Fibroblast of villous mesenchyme (primary cell): Measurements from ENCODE around the gene MYBPHL. TPM values are rescaled to one million over a fixed set of nuclear protein-coding genes. Genes with fewer than 3 reads are reported as not detected.

ENCODE experiments used
- DNase-seq: peaks from one replicate; pipeline ENCODE4 v3.0.0-alpha.2; 2010; ENCODE audit warnings: low read depth
- H3K4me3 ChIP-seq: 2 replicates; pipeline ENCODE4 v1.5.1; 2011; ENCODE audit warnings: low read depth, mild to moderate bottlenecking, low read length
- total RNA-seq: library from RNA; depleted of rRNA; stranded (reverse); fragments of >200 nt; gene quantifications from 2 replicates; pipeline ENCODE4 v1.2.3, GENCODE V29; 2012
- TF ChIP-seq, protein P1 (sequence below): IDR thresholded peaks from 2 replicates; pipeline ENCODE4 v1.5.1; 2012; ENCODE audit warnings: low read depth, mild to moderate bottlenecking, low read length; ENCODE audit not compliant: insufficient read depth

Gene MYBPHL
- total RNA-seq, 1 donor, result not detected

DNA sequence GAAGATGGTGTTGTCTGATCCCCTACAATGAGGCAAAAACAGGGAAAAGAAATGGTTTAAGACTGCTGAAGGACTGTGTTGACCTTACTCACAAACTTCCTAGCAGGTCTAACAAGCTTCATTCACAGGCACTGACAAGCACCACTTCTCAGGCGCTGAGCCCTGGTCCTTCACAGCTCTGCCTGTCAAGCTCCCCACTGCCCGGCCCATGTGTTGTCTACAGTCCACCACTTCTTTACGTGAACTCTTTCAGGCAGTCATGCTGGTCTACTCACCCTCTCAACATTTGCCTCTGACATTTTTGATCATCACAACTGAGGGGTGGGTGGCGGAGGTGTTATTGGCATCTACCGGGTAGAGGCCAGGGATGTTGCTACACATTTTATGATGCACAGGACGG lies 40.7 kb upstream of the MYBPHL start:
- TF ChIP-seq, protein P1, sequence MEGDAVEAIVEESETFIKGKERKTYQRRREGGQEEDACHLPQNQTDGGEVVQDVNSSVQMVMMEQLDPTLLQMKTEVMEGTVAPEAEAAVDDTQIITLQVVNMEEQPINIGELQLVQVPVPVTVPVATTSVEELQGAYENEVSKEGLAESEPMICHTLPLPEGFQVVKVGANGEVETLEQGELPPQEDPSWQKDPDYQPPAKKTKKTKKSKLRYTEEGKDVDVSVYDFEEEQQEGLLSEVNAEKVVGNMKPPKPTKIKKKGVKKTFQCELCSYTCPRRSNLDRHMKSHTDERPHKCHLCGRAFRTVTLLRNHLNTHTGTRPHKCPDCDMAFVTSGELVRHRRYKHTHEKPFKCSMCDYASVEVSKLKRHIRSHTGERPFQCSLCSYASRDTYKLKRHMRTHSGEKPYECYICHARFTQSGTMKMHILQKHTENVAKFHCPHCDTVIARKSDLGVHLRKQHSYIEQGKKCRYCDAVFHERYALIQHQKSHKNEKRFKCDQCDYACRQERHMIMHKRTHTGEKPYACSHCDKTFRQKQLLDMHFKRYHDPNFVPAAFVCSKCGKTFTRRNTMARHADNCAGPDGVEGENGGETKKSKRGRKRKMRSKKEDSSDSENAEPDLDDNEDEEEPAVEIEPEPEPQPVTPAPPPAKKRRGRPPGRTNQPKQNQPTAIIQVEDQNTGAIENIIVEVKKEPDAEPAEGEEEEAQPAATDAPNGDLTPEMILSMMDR, result no peak
- DNase-seq, result no peak
- no peak overlapping the region for H3K4me3 ChIP-seq

DNA sequence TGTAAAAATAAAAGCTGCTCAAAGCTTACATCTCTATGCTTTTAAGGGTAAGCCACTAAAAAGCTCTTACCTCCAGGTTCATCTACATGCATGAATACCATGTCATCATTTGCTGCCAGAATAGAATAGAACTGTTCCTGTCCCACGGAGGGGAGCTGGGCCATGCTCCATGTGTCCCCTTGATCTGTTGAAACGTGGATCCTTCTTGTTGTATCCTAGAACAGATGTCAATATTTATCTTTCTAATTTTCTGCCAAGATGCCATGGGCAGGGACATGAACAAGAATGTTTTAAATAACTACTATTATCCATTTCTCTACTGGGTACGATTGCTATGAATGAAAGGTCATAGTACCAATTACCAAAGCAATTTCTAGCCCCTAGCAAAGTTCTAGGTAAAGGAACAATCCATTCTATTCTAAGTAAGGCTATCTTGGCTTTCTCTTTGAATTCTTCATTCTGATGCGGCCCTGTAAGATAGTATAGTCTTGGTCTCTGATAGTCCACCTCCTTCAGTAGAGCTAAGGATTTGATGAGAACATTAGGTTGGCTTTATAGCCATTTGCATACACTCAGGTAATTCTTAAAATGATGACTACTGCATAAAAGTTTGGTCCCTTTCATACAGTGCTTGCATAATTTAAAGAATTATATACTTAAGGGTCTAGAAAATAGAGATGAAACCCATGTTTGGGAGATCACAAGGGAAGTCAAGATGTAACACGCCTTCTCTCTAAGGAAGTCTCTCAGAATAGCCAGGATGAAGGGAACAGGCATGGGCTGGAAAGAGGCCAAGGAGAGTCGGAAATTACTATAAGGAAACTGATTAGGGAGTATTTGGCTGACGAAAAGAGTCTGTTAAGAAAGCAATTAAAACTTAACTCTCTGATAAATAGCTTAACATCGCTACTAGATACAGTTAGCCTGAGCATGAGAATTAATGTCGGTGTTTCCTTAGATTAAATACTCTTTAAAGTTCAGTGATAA lies 35.4 kb upstream of the MYBPHL start:
- no peak overlapping the region for H3K4me3 ChIP-seq
- TF ChIP-seq, protein P1, result no peak
- peak; percentile 16 for DNase-seq

- TF ChIP-seq, protein P1, result no peak
- no peak for DNase-seq
- no peak overlapping the region for H3K4me3 ChIP-seq
Measured at GRCh38 chr1:109338608-109339007, 31.8 kb upstream of the MYBPHL start.

DNA sequence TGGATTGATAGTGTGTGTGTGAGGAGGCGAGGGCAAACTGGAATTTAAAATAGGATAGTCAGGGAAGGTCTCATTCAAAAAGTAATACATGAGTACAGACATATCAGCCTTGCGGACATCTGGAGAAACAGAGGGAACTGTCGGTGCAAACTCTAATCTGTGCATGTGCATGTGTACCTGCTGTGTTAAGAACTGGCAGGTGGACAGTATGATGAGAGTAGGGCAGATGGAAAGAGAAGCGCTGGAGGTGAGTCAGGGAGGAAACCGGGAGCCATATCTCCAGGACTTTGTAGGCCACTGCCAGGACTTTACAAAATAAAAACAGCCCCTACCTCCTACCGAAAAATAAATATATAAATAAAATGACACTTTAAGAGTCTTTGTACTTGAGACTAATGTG lies 31.3 kb upstream of the MYBPHL start:
- TF ChIP-seq, protein P1, result no peak
- DNase-seq, result no peak
- H3K4me3 ChIP-seq, result no peak overlapping the region

DNA sequence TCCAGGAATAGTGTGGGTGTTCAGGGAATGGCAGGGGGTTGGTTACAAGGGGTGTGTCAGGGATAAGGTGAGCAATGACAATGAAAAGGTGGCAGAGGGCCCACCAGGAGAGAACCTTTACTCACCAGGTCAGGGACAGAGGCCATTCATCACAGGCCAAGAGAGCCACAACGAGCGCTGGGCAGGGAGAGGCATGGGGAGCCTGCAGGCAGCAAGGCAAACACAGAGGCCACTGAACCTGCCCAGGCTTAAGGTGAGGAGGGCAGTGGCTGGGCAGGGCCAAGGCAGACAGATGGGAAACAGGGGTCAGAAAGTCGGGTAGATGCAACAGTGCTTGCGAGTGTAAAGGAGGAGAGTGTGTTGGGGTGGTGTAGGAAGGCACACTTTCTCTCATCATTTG lies 28.3 kb upstream of the MYBPHL start:
- no peak overlapping the region for H3K4me3 ChIP-seq
- DNase-seq, result no peak
- TF ChIP-seq, protein P1, result no peak

DNA sequence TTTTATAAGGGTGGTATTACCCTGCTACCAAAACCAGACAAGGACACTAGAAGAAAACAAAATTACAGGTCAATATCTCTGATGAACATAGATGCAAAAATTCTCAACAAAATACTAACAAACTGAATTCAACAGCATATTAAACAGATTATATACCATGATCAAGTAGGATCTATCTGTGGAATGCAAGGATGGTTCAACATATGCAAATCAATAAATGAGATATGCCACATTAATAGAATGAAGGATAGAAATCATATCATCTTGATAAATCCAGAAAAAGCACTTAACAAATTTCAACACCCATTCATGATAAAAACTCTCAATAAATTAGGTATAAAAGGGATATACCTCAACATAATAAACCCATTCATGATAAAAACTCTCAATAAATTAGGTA lies 24.3 kb upstream of the MYBPHL start:
- TF ChIP-seq, protein P1, result no peak
- no peak for DNase-seq
- no peak overlapping the region for H3K4me3 ChIP-seq
